Measurements from ENCODE around the gene RPL3.
"Not testable (repeated sequence)": the region's sequence is repeated elsewhere in the genome, so short reads cannot be mapped to it uniquely, and the experiment has no call there.

Gene RPL3

GRCh38 chr22:39319284-39320022 lies at the start of gene RPL3:
TSS of gene RPL3 (minus strand) at chr22:39319623. CDS start at chr22:39319597, 26 bp downstream.
- DNase-seq, result peak; percentile 98

GRCh38 chr22:39369186-39369585 lies 49.8 kb upstream of the RPL3 start:
- no peak for DNase-seq

- no peak for DNase-seq
These were observed 49.1 kb upstream of the RPL3 start for GRCh38 chr22:39368461-39368911.

- DNase-seq, result no peak
These were observed 47.6 kb upstream of the RPL3 start for GRCh38 chr22:39367035-39367434.

- DNase-seq, result no peak
These were observed 46.0 kb upstream of the RPL3 start for GRCh38 chr22:39365492-39365780.

GRCh38 chr22:39364714-39365491 lies 45.5 kb upstream of the RPL3 start:
- no peak for DNase-seq

- no peak for DNase-seq
These were observed 44.5 kb upstream of the RPL3 start for GRCh38 chr22:39363751-39364515.

- no peak for DNase-seq
These were observed 43.5 kb upstream of the RPL3 start for GRCh38 chr22:39362932-39363331.

GRCh38 chr22:39362271-39362670 lies 42.8 kb upstream of the RPL3 start:
- no peak for DNase-seq

GRCh38 chr22:39361496-39361895 lies 42.1 kb upstream of the RPL3 start:
- no peak for DNase-seq

GRCh38 chr22:39360674-39361413 lies 41.4 kb upstream of the RPL3 start:
- no peak for DNase-seq

GRCh38 chr22:39360242-39360641 lies 40.8 kb upstream of the RPL3 start:
- no peak for DNase-seq

- DNase-seq, result no peak
These were observed 40.3 kb upstream of the RPL3 start for GRCh38 chr22:39359659-39360195.

GRCh38 chr22:39358197-39358596 lies 38.8 kb upstream of the RPL3 start:
- not testable (repeated sequence) for DNase-seq

GRCh38 chr22:39357110-39358108 lies 38.0 kb upstream of the RPL3 start:
- not testable (repeated sequence) for DNase-seq

- DNase-seq, result no peak
These were observed 37.0 kb upstream of the RPL3 start for GRCh38 chr22:39356464-39356863.

GRCh38 chr22:39355805-39356204 lies 36.4 kb upstream of the RPL3 start:
- DNase-seq, result not testable (repeated sequence)

GRCh38 chr22:39355080-39355479 lies 35.7 kb upstream of the RPL3 start:
- no peak for DNase-seq

- no peak for DNase-seq
These were observed 33.9 kb upstream of the RPL3 start for GRCh38 chr22:39353346-39353745.

GRCh38 chr22:39352306-39352891 lies 33.0 kb upstream of the RPL3 start:
- DNase-seq, result no peak

- DNase-seq, result no peak
These were observed 32.3 kb upstream of the RPL3 start for GRCh38 chr22:39351689-39352214.

Data from activated T-cell treated with anti-CD3 and anti-CD28 coated beads for 4 hours (primary cell).